Right kidney (tissue), 9 donors: Measurements from ENCODE around the gene ANKRD40CL.
"Not testable (repeated sequence)": the region's sequence is repeated elsewhere in the genome, so short reads cannot be mapped to it uniquely, and the experiment has no call there.

Source experiments
- DNase-seq: peaks from one replicate; pipeline ENCODE4 v3.0.0-alpha.2; 2016
- long read RNA-seq, 8 donors: transcript quantifications; one replicate each; lab custom pipeline, GENCODE V29; 2026

ANKRD40CL gene
- long read RNA-seq, donor 1 = 0 reads
- long read RNA-seq, donor 2 = 0 reads
- long read RNA-seq, donor 3 = 0 reads
- long read RNA-seq, donor 4 = 0 reads
- long read RNA-seq, donor 5 = 0 reads
- long read RNA-seq, donor 6, partial matches to known transcripts = 0 of 1 reads
- long read RNA-seq, donor 6, other reads (novel, unspliced or antisense) = 0 of 1 reads
- long read RNA-seq, donor 7 = 0 reads
- long read RNA-seq, donor 8 = 0 reads

- no peak for DNase-seq
These were observed at the start of gene ANKRD40CL for GRCh38 chr17:50767446-50767845. TSS of gene ANKRD40CL (minus strand) at chr17:50767518. CDS start at chr17:50766913, 605 bp downstream.

GRCh38 chr17:50816271-50816670, 49.0 kb upstream of the ANKRD40CL start:
- DNase-seq = no peak

GRCh38 chr17:50815400-50815799, 48.1 kb upstream of the ANKRD40CL start:
- DNase-seq = no peak

GRCh38 chr17:50813583-50813982, 46.3 kb upstream of the ANKRD40CL start:
- no peak for DNase-seq

- DNase-seq = no peak
These were observed 41.6 kb upstream of the ANKRD40CL start for GRCh38 chr17:50808888-50809287.

- DNase-seq = no peak
These were observed 41.1 kb upstream of the ANKRD40CL start for GRCh38 chr17:50808413-50808812.

- no peak for DNase-seq
These were observed 40.4 kb upstream of the ANKRD40CL start for GRCh38 chr17:50807675-50808074.

- no peak for DNase-seq
These were observed 39.7 kb upstream of the ANKRD40CL start for GRCh38 chr17:50807009-50807408.

GRCh38 chr17:50806141-50806643, 38.9 kb upstream of the ANKRD40CL start:
- DNase-seq = no peak

GRCh38 chr17:50805486-50805885, 38.2 kb upstream of the ANKRD40CL start:
- no peak for DNase-seq

- DNase-seq = not testable (repeated sequence)
These were observed 37.6 kb upstream of the ANKRD40CL start for GRCh38 chr17:50804749-50805475.

GRCh38 chr17:50803676-50804075, 36.4 kb upstream of the ANKRD40CL start:
- DNase-seq = no peak

- DNase-seq = no peak
These were observed 35.6 kb upstream of the ANKRD40CL start for GRCh38 chr17:50802609-50803571.

GRCh38 chr17:50800196-50800700, 32.9 kb upstream of the ANKRD40CL start:
- DNase-seq = no peak

GRCh38 chr17:50799582-50799981, 32.3 kb upstream of the ANKRD40CL start:
- no peak for DNase-seq

GRCh38 chr17:50798424-50799288, 31.3 kb upstream of the ANKRD40CL start:
- DNase-seq = no peak

- DNase-seq = no peak
These were observed 30.0 kb upstream of the ANKRD40CL start for GRCh38 chr17:50797135-50797810.

GRCh38 chr17:50794361-50794760, 27.0 kb upstream of the ANKRD40CL start:
- no peak for DNase-seq

- DNase-seq = no peak
These were observed 25.7 kb upstream of the ANKRD40CL start for GRCh38 chr17:50793007-50793406.

GRCh38 chr17:50792132-50792531, 24.8 kb upstream of the ANKRD40CL start:
- no peak for DNase-seq

- no peak for DNase-seq
These were observed 23.3 kb upstream of the ANKRD40CL start for GRCh38 chr17:50790618-50791017.
